MCF 10A (cell line): ENCODE measurements around the gene TRABD2A. TPM values are rescaled to one million over a fixed set of nuclear protein-coding genes. Genes with fewer than 3 reads are reported as not detected.

ENCODE experiments used
- BruUV-seq: library from RNA; stranded (reverse); fragments of 400-500 nt; replicated peaks from 2 replicates; lab custom pipeline; 2021; lab: Mats Ljungman, UMichigan
- CTCF ChIA-PET: fragments of 300-600 bp; sonication (Branson Sonifier 250); formaldehyde crosslinking; extraction: SDS; loops from one replicate; lab custom pipeline; 2021; ENCODE audit warnings: antibody characterized with exemption, inconsistent platforms; lab: Yijun Ruan, JAX
- POLR2A ChIA-PET: fragments of 300-600, 350-650 bp; sonication (Branson Sonifier 250); formaldehyde crosslinking; extraction: SDS; loops from one replicate; lab custom pipeline; 2020; ENCODE audit warnings: antibody characterized with exemption, inconsistent platforms; lab: Yijun Ruan, JAX
- DNase-seq: peaks from one replicate; pipeline ENCODE4 v3.0.0-alpha.2; 2018; ENCODE audit not compliant: unreplicated experiment
- H3K27ac Mint-ChIP-seq: one replicate; pipeline ENCODE4 v1.8.0; 2022; ENCODE audit warnings: mild to moderate bottlenecking, low read depth, mixed read lengths; ENCODE audit not compliant: unreplicated experiment
- H3K27me3 Mint-ChIP-seq: one replicate; pipeline ENCODE4 v1.8.0; 2022; ENCODE audit warnings: mixed read lengths; ENCODE audit not compliant: insufficient read depth, unreplicated experiment
- H3K36me3 Mint-ChIP-seq: one replicate; pipeline ENCODE4 v1.8.0; 2022; ENCODE audit warnings: mild to moderate bottlenecking, moderate library complexity, mixed read lengths; ENCODE audit not compliant: insufficient read depth, unreplicated experiment
- H3K4me1 Mint-ChIP-seq: one replicate; pipeline ENCODE4 v1.8.0; 2022; ENCODE audit warnings: mixed read lengths; ENCODE audit not compliant: insufficient read depth, unreplicated experiment
- H3K4me3 Mint-ChIP-seq: one replicate; pipeline ENCODE4 v1.8.0; 2022; ENCODE audit warnings: mild to moderate bottlenecking, moderate library complexity, mixed read lengths; ENCODE audit not compliant: unreplicated experiment
- H3K9me3 Mint-ChIP-seq: one replicate; pipeline ENCODE4 v1.8.0; 2022; ENCODE audit warnings: mixed read lengths; ENCODE audit not compliant: unreplicated experiment
- CTCF ChIP-seq: fragments of 200-600 bp; IDR thresholded peaks from one replicate; pipeline ENCODE4 v1.8.0; 2022; ENCODE audit warnings: antibody characterized with exemption, mild to moderate bottlenecking; ENCODE audit not compliant: unreplicated experiment
- intact Hi-C: fragments of 100-400 bp; cut with micrococcal nuclease; formaldehyde crosslinking; loops from 2 replicates; pipeline ENCODE4 v1.14.1; 2022
- total RNA-seq: library from RNA; stranded (reverse); gene quantifications from 2 replicates; pipeline ENCODE4 v1.2.3, GENCODE V29; 2022

The TRABD2A gene
- total RNA-seq, 1 experiment from 2014 or later = 20.0 TPM

- no peak for TF ChIP-seq CTCF
- CTCF ChIA-PET = interaction anchor here (2.4 kb wide), 1 partner anchor 12 kb away, joined by 12 read pairs; no protein-coding TSS in a partner anchor
- Mint-ChIP-seq H3K9me3 (no peaks in the 10 kb centered on the region), H3K27ac (peak overlapping the region; percentile 41), H3K4me3 (no peak overlapping the region), H3K36me3 (no peaks in the 10 kb centered on the region), H3K27me3 (no peaks in the 10 kb centered on the region), H3K4me1 (peaks cover 30% of the 10 kb centered on the region)
- intact Hi-C loops = no loop called here
- DNase-seq = peak; percentile 55
- POLR2A ChIA-PET = interaction anchor here (1.4 to 3.6 kb wide), 7 partner anchors 10 to 63 kb away, joined by 4 to 21 read pairs (median 6); partner anchors contain the start of genes TMSB10 and TRABD2A
- BruUV-seq = no TSS peak
Observed at GRCh38 chr2:84894758-84895520, 14.1 kb upstream of the TRABD2A start.

GRCh38 chr2:84894131-84894586 lies 13.3 kb upstream of the TRABD2A start:
- ChIA-PET POLR2A (interaction anchor here (0.7 to 3.6 kb wide), 10 partner anchors 10 to 435 kb away, joined by 3 to 21 read pairs (median 6); partner anchors contain the start of genes SUCLG1, TMSB10 and TRABD2A), CTCF (interaction anchor here (1.7 to 2.4 kb wide), 2 partner anchors 11 to 32 kb away, joined by 9 to 12 read pairs; no protein-coding TSS in a partner anchor)
- DNase-seq = peak; percentile 71
- intact Hi-C loops = no loop called here
- no peaks in the 10 kb centered on the region for H3K9me3 Mint-ChIP-seq
- H3K4me1 Mint-ChIP-seq = peaks cover 30% of the 10 kb centered on the region
- H3K27me3 Mint-ChIP-seq = no peaks in the 10 kb centered on the region
- BruUV-seq = no TSS peak
- peak overlapping the region; percentile 41 for H3K27ac Mint-ChIP-seq
- H3K36me3 Mint-ChIP-seq = no peaks in the 10 kb centered on the region
- no peak overlapping the region for H3K4me3 Mint-ChIP-seq
- TF ChIP-seq CTCF = no peak

GRCh38 chr2:84891355-84892010 lies 10.6 kb upstream of the TRABD2A start:
- POLR2A ChIA-PET = interaction anchor here (1.1 to 7.0 kb wide), 2 partner anchors 10 to 15 kb away, joined by 3 to 65 read pairs; partner anchors contain the start of gene TMSB10
- BruUV-seq = no TSS peak
- TF ChIP-seq CTCF = no peak
- Mint-ChIP-seq H3K4me3 (no peak overlapping the region), H3K27ac (no peak overlapping the region), H3K36me3 (no peaks in the 10 kb centered on the region), H3K27me3 (no peaks in the 10 kb centered on the region), H3K9me3 (no peaks in the 10 kb centered on the region), H3K4me1 (peaks cover 23% of the 10 kb centered on the region)
- DNase-seq = no peak
- CTCF ChIA-PET = interaction anchor here (2.7 kb wide), 1 partner anchor 9 kb away, joined by 7 read pairs; no protein-coding TSS in a partner anchor
- intact Hi-C loops = no loop called here
